Activated CD4-positive, alpha-beta memory T cell treated with anti-CD3 and anti-CD28 coated beads, Interleukin-2, amount 10 ng/mL, durations not matched to agents 7 days and 5 days (primary cell): ENCODE measurements around the gene MAPKAPK3. TPM values are rescaled to one million over a fixed set of nuclear protein-coding genes. Genes with fewer than 3 reads are reported as not detected.

ENCODE experiments used
- CTCF ChIA-PET: fragments of 350-600 bp; sonication (Branson Sonifier 250); formaldehyde crosslinking; loops from one replicate; lab custom pipeline; 2021; ENCODE audit warnings: antibody characterized with exemption, inconsistent platforms; lab: Charles Lee
- POLR2A ChIA-PET: fragments of 350-600 bp; sonication (Branson Sonifier 250); formaldehyde crosslinking; loops from one replicate; lab custom pipeline; 2021; ENCODE audit warnings: antibody characterized with exemption; lab: Charles Lee
- DNase-seq: peaks from one replicate; pipeline ENCODE4 v3.0.0-alpha.2; 2020
- H3K27ac Mint-ChIP-seq: one replicate; pipeline ENCODE4 v1.8.0; 2021; ENCODE audit warnings: mild to moderate bottlenecking, mixed read lengths
- H3K27me3 Mint-ChIP-seq: one replicate; pipeline ENCODE4 v1.8.0; 2021; ENCODE audit warnings: mixed read lengths
- H3K36me3 Mint-ChIP-seq: one replicate; pipeline ENCODE4 v1.8.0; 2021; ENCODE audit warnings: low read depth, mixed read lengths
- H3K4me1 Mint-ChIP-seq: one replicate; pipeline ENCODE4 v1.8.0; 2021; ENCODE audit warnings: mixed read lengths
- H3K4me3 Mint-ChIP-seq: one replicate; pipeline ENCODE4 v1.8.0; 2021; ENCODE audit warnings: mild to moderate bottlenecking, mixed read lengths
- H3K9me3 Mint-ChIP-seq: one replicate; pipeline ENCODE4 v1.8.0; 2021; ENCODE audit warnings: mixed read lengths
- total RNA-seq, 2 experiments: library from RNA; stranded (reverse); gene quantifications; one replicate each; pipeline ENCODE4 v1.2.3, GENCODE V29; 2021

Gene MAPKAPK3
- total RNA-seq, 2 experiments from 2014 or later = 146 to 157 TPM

- Mint-ChIP-seq H3K4me1 (peaks cover 92% of the 10 kb centered on the region), H3K27me3 (no peaks in the 10 kb centered on the region), H3K36me3 (peaks cover 53% of the 10 kb centered on the region), H3K27ac (no peak overlapping the region), H3K9me3 (no peaks in the 10 kb centered on the region), H3K4me3 (no peak overlapping the region)
- CTCF ChIA-PET = interaction anchor here (1.2 to 3.1 kb wide), 5 partner anchors 11 to 285 kb away, joined by 3 to 21 read pairs (median 8); partner anchors contain the start of genes MAPKAPK3 and ZMYND10
- no peak for DNase-seq
- POLR2A ChIA-PET = interaction anchor here (1.0 to 10.0 kb wide), 4 partner anchors 11 to 45 kb away, joined by 3 to 70 read pairs (median 10); partner anchors contain the start of genes DOCK3 and MAPKAPK3
Measured at GRCh38 chr3:50630394-50630793, 13.4 kb downstream of the MAPKAPK3 start.

GRCh38 chr3:50630877-50631276 lies 13.9 kb downstream of the MAPKAPK3 start:
- H3K4me3 Mint-ChIP-seq = no peak overlapping the region

DNA sequence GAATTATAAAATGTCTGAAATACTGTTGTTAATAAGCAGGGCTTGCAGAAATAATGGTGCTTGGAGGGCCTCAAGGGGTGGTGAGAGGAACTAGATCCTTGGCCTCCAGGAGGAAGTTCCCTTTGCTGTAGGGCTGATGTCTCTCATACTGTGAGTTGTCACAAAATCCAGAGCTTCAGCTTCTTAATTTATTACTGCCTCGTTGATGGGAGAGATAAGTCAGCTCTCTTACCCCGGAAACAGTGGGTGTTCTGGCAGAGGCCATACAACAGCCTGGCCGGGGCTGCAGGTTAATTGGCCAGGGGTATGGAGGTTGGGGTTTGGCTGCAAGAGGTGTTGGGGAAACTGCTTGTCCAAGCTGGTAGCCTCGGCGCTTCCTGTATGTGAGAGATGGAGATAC lies 15.5 kb downstream of the MAPKAPK3 start:
- Mint-ChIP-seq H3K27me3 (no peaks in the 10 kb centered on the region), H3K27ac (peak overlapping the region; percentile 75), H3K36me3 (peaks cover 47% of the 10 kb centered on the region), H3K4me3 (no peak overlapping the region), H3K9me3 (no peaks in the 10 kb centered on the region), H3K4me1 (peaks cover 90% of the 10 kb centered on the region)
- DNase-seq = peak; percentile 28
- CTCF ChIA-PET = interaction anchor here (0.6 to 3.1 kb wide), 5 partner anchors 13 to 285 kb away, joined by 4 to 21 read pairs (median 8); partner anchors contain the start of gene MAPKAPK3
- POLR2A ChIA-PET = interaction anchor here (0.9 to 10.0 kb wide), 9 partner anchors 8 to 753 kb away, joined by 3 to 70 read pairs (median 4); partner anchors contain the start of genes CISH, MANF and MAPKAPK3

More at GRCh38 chr3:50630877-50631276, 13.9 kb downstream of the MAPKAPK3 start:
- Mint-ChIP-seq H3K9me3 (no peaks in the 10 kb centered on the region), H3K27me3 (no peaks in the 10 kb centered on the region), H3K36me3 (peaks cover 50% of the 10 kb centered on the region), H3K27ac (peak overlapping the region; percentile 47), H3K4me1 (peaks cover 89% of the 10 kb centered on the region)
- POLR2A ChIA-PET = interaction anchor here (1.0 to 10.0 kb wide), 3 partner anchors 11 to 45 kb away, joined by 3 to 70 read pairs (median 14); partner anchors contain the start of gene MAPKAPK3
- no peak for DNase-seq
- CTCF ChIA-PET = interaction anchor here (1.2 to 3.1 kb wide), 5 partner anchors 11 to 285 kb away, joined by 3 to 21 read pairs (median 8); partner anchors contain the start of genes MAPKAPK3 and ZMYND10

DNA sequence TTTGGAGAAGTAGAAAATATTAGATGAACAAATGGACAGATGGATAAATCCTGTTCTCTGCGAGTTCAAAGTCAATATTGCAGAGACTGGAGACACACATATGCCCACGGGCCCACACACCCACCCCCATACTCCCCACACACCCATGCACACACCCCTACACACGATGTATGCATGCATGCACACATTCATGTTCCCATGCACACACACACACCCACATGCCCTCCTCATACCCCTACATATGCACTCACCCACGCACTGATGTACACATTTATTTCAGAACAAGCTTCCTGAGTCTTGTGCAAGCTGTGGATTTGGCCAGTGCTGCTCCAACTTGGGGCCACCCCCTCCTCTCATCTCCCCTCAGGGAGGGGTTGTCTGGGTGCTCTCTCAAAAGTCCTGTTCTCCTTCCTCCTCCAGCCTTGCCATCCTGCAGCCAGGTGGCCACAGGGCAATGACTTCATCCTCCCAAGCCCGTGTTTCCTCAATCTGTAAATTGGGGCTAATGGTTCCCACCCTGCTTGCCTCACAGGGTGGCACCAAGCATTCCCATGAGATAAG lies 16.4 kb downstream of the MAPKAPK3 start:
- Mint-ChIP-seq H3K36me3 (peaks cover 50% of the 10 kb centered on the region), H3K27ac (peak overlapping the region; percentile 75), H3K4me1 (peaks cover 90% of the 10 kb centered on the region), H3K9me3 (no peaks in the 10 kb centered on the region), H3K4me3 (no peak overlapping the region), H3K27me3 (no peaks in the 10 kb centered on the region)
- ChIA-PET POLR2A (interaction anchor here (1.2 to 10.0 kb wide), 6 partner anchors 9 to 24 kb away, joined by 3 to 70 read pairs (median 9); partner anchors contain the start of genes CISH and MAPKAPK3), CTCF (interaction anchor here (0.9 kb wide), 1 partner anchor 19 kb away, joined by 5 read pairs; no protein-coding TSS in a partner anchor)
- DNase-seq = no peak

DNA sequence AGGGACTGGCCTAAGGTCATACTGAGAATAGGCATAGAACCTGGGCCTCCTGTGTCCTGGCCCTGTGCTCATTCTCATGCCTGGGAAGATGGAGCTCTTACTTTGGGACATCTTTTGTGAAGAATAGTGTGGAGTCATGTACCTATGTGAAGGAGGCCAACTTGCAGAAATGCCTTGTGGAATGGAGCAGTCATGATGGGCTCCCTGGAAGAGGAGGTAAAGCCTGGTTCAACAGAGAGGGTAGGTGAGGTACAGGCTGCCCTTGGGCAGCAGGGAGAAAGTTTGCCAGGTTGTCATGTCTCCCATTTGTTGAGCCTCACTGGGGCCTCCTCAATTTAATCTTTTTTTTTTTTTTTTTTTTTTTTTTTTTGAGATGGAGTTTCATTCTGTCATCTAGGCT lies 18.1 kb downstream of the MAPKAPK3 start:
- Mint-ChIP-seq H3K36me3 (peaks cover 44% of the 10 kb centered on the region), H3K27ac (peak overlapping the region; percentile 11), H3K4me3 (no peak overlapping the region), H3K9me3 (no peaks in the 10 kb centered on the region), H3K4me1 (peaks cover 79% of the 10 kb centered on the region), H3K27me3 (no peaks in the 10 kb centered on the region)
- POLR2A ChIA-PET = interaction anchor here (3.5 to 10.0 kb wide), 2 partner anchors 11 to 16 kb away, joined by 14 to 70 read pairs; partner anchors contain the start of gene MAPKAPK3
- CTCF ChIA-PET = interaction anchor here (0.7 to 1.6 kb wide), 3 partner anchors 19 to 20 kb away, joined by 3 to 4 read pairs (median 4); no protein-coding TSS in a partner anchor
- DNase-seq = no peak

DNA sequence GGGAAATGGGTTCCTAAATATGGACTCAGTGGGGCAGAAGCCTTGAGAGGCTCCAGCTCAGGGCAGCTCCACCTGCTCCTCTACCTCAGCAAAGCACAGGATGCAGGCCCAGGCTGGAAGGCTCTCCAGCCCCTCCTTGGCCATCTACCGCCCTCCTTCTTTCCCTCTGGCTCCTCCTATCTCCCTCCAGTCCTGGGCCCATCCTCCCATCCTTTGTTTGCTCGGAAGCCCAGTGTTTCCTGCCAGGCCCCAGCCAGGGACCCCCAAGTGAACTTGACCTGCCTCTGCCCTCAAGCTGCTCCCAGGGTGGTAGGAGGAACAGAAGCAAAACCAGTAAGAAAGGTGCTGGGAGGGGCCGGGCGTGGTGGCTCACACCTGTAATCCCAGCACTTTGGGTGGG lies 20.1 kb downstream of the MAPKAPK3 start:
- Mint-ChIP-seq H3K4me3 (no peak overlapping the region), H3K27ac (peak overlapping the region; percentile 78), H3K4me1 (peaks cover 61% of the 10 kb centered on the region), H3K9me3 (no peaks in the 10 kb centered on the region), H3K27me3 (no peaks in the 10 kb centered on the region), H3K36me3 (peaks cover 48% of the 10 kb centered on the region)
- DNase-seq = no peak
- POLR2A ChIA-PET = interaction anchor here (1.6 to 1.7 kb wide), 2 partner anchors 12 to 13 kb away, joined by 4 to 5 read pairs; no protein-coding TSS in a partner anchor
- CTCF ChIA-PET = interaction anchor here (1.5 to 2.1 kb wide), 2 partner anchors 16 to 17 kb away, joined by 5 to 7 read pairs; no protein-coding TSS in a partner anchor

DNA sequence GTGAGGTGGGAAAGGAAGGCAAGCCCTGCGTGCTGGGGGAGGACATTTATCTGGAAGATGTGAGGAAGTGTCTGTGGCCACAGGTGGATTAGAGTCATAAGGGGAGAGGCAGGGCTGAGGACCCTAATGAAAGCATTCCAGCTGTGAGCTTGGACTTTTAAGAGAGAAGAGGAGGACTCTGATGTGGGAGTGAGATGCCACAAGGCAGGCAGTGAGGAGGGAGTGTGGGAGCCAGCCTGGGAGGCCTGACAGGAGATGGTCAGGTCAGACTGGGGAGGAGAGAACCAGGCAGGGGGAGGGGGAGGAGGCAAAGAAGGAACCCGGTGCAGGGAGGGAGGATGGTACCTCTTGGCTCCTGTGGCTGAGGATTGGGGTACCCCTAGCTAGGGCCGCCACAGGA lies 21.0 kb downstream of the MAPKAPK3 start:
- Mint-ChIP-seq H3K9me3 (no peaks in the 10 kb centered on the region), H3K4me1 (peaks cover 52% of the 10 kb centered on the region), H3K27ac (peak overlapping the region; percentile 78), H3K36me3 (peaks cover 53% of the 10 kb centered on the region), H3K4me3 (no peak overlapping the region), H3K27me3 (no peaks in the 10 kb centered on the region)
- ChIA-PET POLR2A (interaction anchor here (1.6 kb wide), 1 partner anchor 14 kb away, joined by 5 read pairs; no protein-coding TSS in a partner anchor), CTCF (interaction anchor here (1.0 to 2.1 kb wide), 2 partner anchors 15 to 18 kb away, joined by 3 to 5 read pairs; no protein-coding TSS in a partner anchor)
- no peak for DNase-seq

DNA sequence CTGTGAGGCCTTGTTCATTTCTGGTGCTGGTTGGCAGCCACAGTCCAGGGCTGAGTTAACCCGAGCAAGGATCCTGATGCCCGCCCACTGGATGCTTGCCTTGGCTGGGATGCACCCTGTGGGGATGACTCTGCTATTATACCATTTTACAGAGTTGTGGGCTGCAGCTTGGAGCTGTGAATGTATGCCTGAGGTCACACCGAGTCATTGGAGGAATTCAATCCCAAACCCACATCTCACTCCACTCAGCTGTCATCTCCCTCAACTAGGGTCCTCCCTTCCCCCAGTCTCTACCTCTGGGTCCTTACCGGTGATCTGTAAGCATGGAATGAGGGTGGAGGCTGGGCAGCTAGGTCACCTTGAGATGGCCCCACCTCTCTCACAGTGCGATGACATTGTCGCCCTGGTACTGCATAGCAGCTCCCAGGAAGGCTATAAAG lies 22.1 kb downstream of the MAPKAPK3 start:
- no peak for DNase-seq
- peak overlapping the region; percentile 45 for H3K27ac Mint-ChIP-seq
- H3K4me3 Mint-ChIP-seq = no peak overlapping the region
- no peaks in the 10 kb centered on the region for H3K27me3 Mint-ChIP-seq
- POLR2A ChIA-PET = interaction anchor here (1.0 kb wide), 1 partner anchor 14 kb away, joined by 3 read pairs; no protein-coding TSS in a partner anchor
- CTCF ChIA-PET = no interaction called here
- H3K36me3 Mint-ChIP-seq = peaks cover 59% of the 10 kb centered on the region
- peaks cover 40% of the 10 kb centered on the region for H3K4me1 Mint-ChIP-seq
- H3K9me3 Mint-ChIP-seq = no peaks in the 10 kb centered on the region

- Mint-ChIP-seq H3K4me1 (peaks cover 18% of the 10 kb centered on the region), H3K27me3 (no peaks in the 10 kb centered on the region), H3K9me3 (no peaks in the 10 kb centered on the region), H3K4me3 (no peak overlapping the region), H3K27ac (no peak overlapping the region), H3K36me3 (peaks cover 75% of the 10 kb centered on the region)
- ChIA-PET POLR2A (no interaction called here), CTCF (no interaction called here)
- DNase-seq = no peak
Measured at GRCh38 chr3:50642382-50642781, 25.4 kb downstream of the MAPKAPK3 start.

DNA sequence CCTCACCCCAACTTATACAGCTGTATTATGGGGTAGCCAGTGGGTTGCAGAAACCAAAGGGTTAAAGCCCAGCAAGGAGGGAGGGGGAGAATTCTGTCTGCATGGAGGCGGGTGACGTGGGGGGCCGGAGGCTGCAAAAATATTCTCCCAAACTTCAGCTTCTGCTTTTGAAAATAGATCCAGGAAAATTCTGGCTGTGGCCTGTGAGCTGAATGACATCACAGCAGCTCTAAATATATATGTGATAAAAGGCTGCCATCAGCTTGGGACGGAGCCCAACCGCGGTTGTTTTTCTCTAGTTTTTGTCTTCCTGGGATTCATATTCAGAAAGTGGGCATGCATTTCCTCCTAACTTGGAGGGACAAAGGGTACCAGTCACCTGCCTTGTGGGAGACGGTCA lies 27.6 kb downstream of the MAPKAPK3 start:
- H3K4me1 Mint-ChIP-seq = peaks cover 2% of the 10 kb centered on the region
- H3K4me3 Mint-ChIP-seq = no peak overlapping the region
- POLR2A ChIA-PET = interaction anchor here (1.5 kb wide), 1 partner anchor 58 kb away, joined by 3 read pairs; no protein-coding TSS in a partner anchor
- H3K36me3 Mint-ChIP-seq = peaks cover 73% of the 10 kb centered on the region
- H3K9me3 Mint-ChIP-seq = no peaks in the 10 kb centered on the region
- DNase-seq = no peak
- CTCF ChIA-PET = interaction anchor here (1.2 to 1.3 kb wide), 2 partner anchors 9 to 28 kb away, joined by 4 read pairs; no protein-coding TSS in a partner anchor
- H3K27ac Mint-ChIP-seq = no peak overlapping the region
- no peaks in the 10 kb centered on the region for H3K27me3 Mint-ChIP-seq

- ChIA-PET CTCF (interaction anchor here (1.2 kb wide), 1 partner anchor 29 kb away, joined by 4 read pairs; no protein-coding TSS in a partner anchor), POLR2A (interaction anchor here (1.5 kb wide), 1 partner anchor 59 kb away, joined by 3 read pairs; no protein-coding TSS in a partner anchor)
- H3K27me3 Mint-ChIP-seq = no peaks in the 10 kb centered on the region
- H3K4me1 Mint-ChIP-seq = peaks cover 2% of the 10 kb centered on the region
- no peak overlapping the region for H3K4me3 Mint-ChIP-seq
- no peak for DNase-seq
- no peak overlapping the region for H3K27ac Mint-ChIP-seq
- peaks cover 71% of the 10 kb centered on the region for H3K36me3 Mint-ChIP-seq
- no peaks in the 10 kb centered on the region for H3K9me3 Mint-ChIP-seq
Measured at GRCh38 chr3:50645378-50645777, 28.4 kb downstream of the MAPKAPK3 start.

DNA sequence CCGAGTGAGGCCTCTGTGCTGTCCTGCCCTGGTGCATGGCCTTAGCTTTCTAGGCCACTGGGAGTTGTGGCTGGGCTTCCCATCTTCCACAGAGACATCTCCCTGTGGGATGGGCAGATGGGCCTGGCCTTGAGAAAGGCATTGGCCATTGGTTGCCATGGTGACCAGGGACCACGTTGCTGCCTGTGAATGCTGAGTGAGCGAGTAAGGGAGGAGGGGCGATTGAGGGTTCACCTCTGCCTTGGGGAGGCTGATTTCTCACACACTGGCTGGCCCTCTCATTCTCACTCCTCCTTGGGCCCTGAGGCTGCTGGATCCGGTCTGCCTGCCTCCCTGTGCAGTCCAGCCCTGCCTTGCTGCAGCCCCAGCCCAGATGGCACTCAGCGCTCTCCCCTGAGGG lies 31.4 kb downstream of the MAPKAPK3 start:
- Mint-ChIP-seq H3K36me3 (peaks cover 49% of the 10 kb centered on the region), H3K27me3 (no peaks in the 10 kb centered on the region), H3K9me3 (no peaks in the 10 kb centered on the region), H3K4me3 (no peak overlapping the region), H3K27ac (no peak overlapping the region), H3K4me1 (peaks cover 5% of the 10 kb centered on the region)
- ChIA-PET POLR2A (interaction anchor here (1.1 kb wide), 1 partner anchor 28 kb away, joined by 4 read pairs; no protein-coding TSS in a partner anchor), CTCF (interaction anchor here (3.4 kb wide), 1 partner anchor 33 kb away, joined by 18 read pairs; no protein-coding TSS in a partner anchor)
- DNase-seq = no peak
